ENCODE measurements around the gene OR4C13. TPM values are rescaled to one million over a fixed set of nuclear protein-coding genes. Genes with fewer than 3 reads are reported as not detected.
"Not testable (repeated sequence)": the region's sequence is repeated elsewhere in the genome, so short reads cannot be mapped to it uniquely, and the experiment has no call there.

Gene OR4C13
- not detected for polyA plus RNA-seq

DNA sequence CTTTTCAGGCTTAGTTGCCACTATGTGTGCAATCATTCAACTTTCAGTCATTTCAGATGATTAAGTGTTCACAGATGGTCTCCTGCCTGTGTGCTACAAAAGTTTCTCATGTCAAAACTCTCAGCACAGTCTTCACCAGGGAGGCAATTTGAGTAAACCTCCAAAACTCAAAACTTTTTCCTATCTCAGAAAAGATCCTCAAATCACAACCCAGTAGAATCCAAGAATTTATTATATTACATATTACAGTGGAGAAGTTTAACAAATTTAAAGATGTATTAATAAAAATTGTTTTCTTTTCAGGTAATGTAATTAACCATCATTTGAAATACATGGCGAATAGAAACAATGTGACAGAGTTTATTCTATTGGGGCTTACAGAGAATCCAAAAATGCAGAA is at the start of gene OR4C13:
Gene OR4C13, plus strand, starts transcription at position 301 of the 400 bp plus-strand sequence. Its CDS starts 32 bp downstream, at position 333.
- no peak within 1 kb of the TSS for H3K27ac Mint-ChIP-seq
- peaks cover 0 to 4% (median 1%) of the 10 kb centered on the region in 3 donors for H3K36me3 Mint-ChIP-seq
- no peaks in the 10 kb centered on the region for H3K27me3 Mint-ChIP-seq (ENCODE audit: low read depth in 3 of 3)
- H3K9me3 Mint-ChIP-seq: peaks cover 6 to 58% (median 28%) of the 10 kb centered on the region in 6 donors
- no peak within 1 kb of the TSS for H3K4me3 Mint-ChIP-seq
- no peaks in the 10 kb centered on the region for H3K4me1 Mint-ChIP-seq
- no peak for DNase-seq

DNA sequence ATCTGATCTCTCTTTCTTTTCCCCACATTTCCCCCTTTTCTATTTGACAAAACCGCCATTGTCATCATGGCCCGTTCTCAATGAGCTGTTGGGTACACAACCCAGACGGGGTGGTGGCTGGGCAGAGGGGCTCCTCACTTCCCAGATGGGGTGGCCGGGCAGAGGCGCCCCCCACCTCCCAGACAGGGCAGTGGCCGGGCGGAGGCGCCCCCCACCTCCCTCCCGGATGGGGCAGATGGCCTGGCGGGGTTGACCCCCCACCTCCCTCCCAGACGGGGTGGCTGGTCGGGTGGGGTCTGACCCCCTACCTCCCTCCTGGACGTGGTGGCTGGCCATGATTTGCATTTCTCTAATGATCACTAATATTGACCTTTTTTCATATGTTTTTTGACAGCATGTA is 40.7 kb upstream of the OR4C13 start:
- peaks cover 7 to 48% (median 35%) of the 10 kb centered on the region in 6 donors for H3K9me3 Mint-ChIP-seq
- H3K4me3 Mint-ChIP-seq; H3K36me3 Mint-ChIP-seq; H3K4me1 Mint-ChIP-seq; H3K27ac Mint-ChIP-seq; DNase-seq; H3K27me3 Mint-ChIP-seq (ENCODE audit: low read depth in 3 of 3): not testable (repeated sequence)

DNA sequence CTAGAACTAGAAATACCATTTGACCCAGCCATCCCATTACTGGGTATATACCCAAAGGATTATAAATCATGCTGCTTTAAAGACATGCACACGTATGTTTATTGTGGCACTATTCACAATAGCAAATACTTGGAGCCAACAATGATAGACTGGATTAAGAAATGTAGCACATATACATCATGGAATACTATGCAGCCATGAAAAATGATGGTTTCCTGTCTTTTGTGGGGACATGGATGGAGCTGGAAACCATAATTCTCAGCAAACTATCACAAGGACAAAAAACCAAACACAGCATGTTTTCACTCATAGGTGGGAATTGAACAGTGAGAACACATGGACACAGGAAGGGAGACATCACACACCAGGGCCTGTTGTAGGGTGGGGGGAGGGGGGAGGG is 3.5 kb upstream of the OR4C13 start:
- H3K27ac Mint-ChIP-seq; H3K27me3 Mint-ChIP-seq (ENCODE audit: low read depth in 3 of 3); DNase-seq; H3K4me3 Mint-ChIP-seq; H3K4me1 Mint-ChIP-seq; H3K36me3 Mint-ChIP-seq: not testable (repeated sequence)
- H3K9me3 Mint-ChIP-seq: peaks cover 15 to 52% (median 27%) of the 10 kb centered on the region in 6 donors

DNA sequence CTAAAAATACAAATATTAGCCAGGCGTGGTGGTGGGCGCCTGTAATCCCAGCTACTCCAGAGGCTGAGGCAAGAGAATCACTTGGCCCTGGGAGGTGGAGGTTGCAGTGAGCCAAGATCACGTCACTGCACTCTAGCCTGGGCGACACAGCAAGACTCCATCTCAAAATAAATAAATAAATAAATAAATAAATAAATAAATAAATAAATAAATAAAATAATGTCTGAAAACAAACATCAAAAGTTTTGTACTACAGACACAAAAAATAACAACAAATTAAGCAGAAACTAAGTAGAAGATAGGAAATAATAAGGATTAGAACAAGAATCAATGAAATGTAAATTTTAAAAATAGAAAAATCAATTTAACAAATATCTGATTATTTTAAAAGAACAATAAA is 21.2 kb downstream of the OR4C13 start:
- H3K36me3 Mint-ChIP-seq; H3K4me3 Mint-ChIP-seq; H3K27ac Mint-ChIP-seq; H3K27me3 Mint-ChIP-seq (ENCODE audit: low read depth in 3 of 3); DNase-seq; H3K4me1 Mint-ChIP-seq: not testable (repeated sequence)
- H3K9me3 Mint-ChIP-seq: peaks cover 8 to 42% (median 16%) of the 10 kb centered on the region in 6 donors

DNA sequence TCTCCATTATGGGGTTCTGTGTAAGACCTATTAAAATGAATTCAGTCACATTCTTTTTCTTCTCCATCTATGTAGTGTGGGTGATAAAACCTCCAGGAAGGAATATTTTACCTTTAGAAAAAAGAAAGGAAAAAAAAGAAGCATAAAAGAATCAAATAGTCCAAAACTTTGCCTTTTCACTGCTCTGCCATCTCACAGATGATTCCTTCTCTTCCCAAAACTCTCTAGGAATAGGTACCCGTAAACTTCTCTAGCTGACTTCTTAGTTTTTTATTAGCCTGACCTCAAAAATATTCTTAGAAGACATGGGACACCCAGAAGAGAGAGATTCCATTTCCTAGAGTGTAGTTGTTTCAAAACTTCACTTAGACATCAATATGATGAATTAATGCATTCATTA is 30.2 kb downstream of the OR4C13 start, which contains the start of gene OR4C12:
Gene OR4C12, minus strand, starts transcription at position 101 of the 400 bp plus-strand sequence. Its CDS starts 34 bp downstream, at position 67.
- not testable (repeated sequence) for H3K4me3 Mint-ChIP-seq; DNase-seq; H3K36me3 Mint-ChIP-seq; H3K27ac Mint-ChIP-seq; H3K27me3 Mint-ChIP-seq (ENCODE audit: low read depth in 3 of 3); H3K4me1 Mint-ChIP-seq
- H3K9me3 Mint-ChIP-seq: peaks cover 17 to 60% (median 26%) of the 10 kb centered on the region in 6 donors

DNA sequence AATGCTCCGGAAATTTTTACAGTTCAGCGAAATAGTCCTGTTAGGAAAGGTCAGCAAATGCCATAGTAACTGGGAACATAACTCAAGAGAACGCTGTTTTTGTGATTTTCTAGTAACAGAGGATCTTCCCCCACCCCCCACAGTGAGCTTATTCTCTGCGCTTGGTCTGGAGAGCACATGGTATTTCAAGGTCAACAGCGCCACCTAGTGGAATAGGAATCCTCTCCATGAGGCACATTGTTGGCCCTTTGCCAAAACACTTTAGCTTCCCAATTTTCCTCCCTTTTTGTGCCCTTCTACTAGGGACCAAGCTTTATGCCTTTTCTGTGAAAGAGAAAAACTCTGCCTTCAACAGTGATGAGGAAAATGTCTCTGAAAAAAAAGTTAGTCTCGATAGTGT is 43.4 kb downstream of the OR4C13 start:
- Mint-ChIP-seq H3K36me3 (peaks cover 0 to 4% (median 4%) of the 10 kb centered on the region in 3 donors), H3K27me3 (ENCODE audit: low read depth in 3 of 3) (peaks cover 0 to 1% (median 0%) of the 10 kb centered on the region in 3 donors), H3K4me3 (no peak overlapping the region), H3K27ac (no peak overlapping the region), H3K9me3 (peaks cover 14 to 69% (median 29%) of the 10 kb centered on the region in 6 donors), H3K4me1 (no peaks in the 10 kb centered on the region)
- DNase-seq: no peak

Other genes with a start within 250 kb of the OR4C13 start
- gene OR4C12, start 30.1 kb downstream of the OR4C13 start, polyA plus RNA-seq: not detected
- not detected for gene OR4C45, start 80.5 kb downstream of the OR4C13 start, polyA plus RNA-seq

Measured in immature natural killer cell (primary cell).